ENCODE measurements around the gene KIDINS220. TPM values are rescaled to one million over a fixed set of nuclear protein-coding genes. Genes with fewer than 3 reads are reported as not detected.
A peak's percentile ranks its signal among the peaks of the same experiment; 100 is the strongest.

The KIDINS220 gene
- total and polyA plus RNA-seq, 9 of the 15 experiments (the other 6 are each of a cell fraction or from before 2014, with no cell fraction given), result 15.2 to 48.0 (median 34.4) TPM

GRCh38 chr2:8853426-8853825 is 16.0 kb upstream of the KIDINS220 start:
- ATAC-seq, result no peak
- no peaks in the 10 kb centered on the region for H3K79me2 ChIP-seq (ENCODE audit: control insufficient read depth, insufficient read depth, low read length)
- intact Hi-C loops (cut with micrococcal nuclease) (no loop called here), in situ Hi-C loops (cut with MboI) (no loop called here)
- H3K4me1 ChIP-seq (replicated peaks in 1 of 2; ENCODE audit: control insufficient read depth in 2 of 2, insufficient read depth in 2 of 2, low read length in 2 of 2), result peaks cover 0 to 32% of the 10 kb centered on the region in 2 experiments; a peak in 3 of 5 replicates
- peak; percentile 48 for FAIRE-seq
- no peaks in the 10 kb centered on the region for H4K20me1 ChIP-seq (replicated peaks; ENCODE audit: control insufficient read depth, insufficient read depth, low read length)
- no peak overlapping the region for H2AFZ ChIP-seq (ENCODE audit: low read depth, low read length)
- WGBS (ENCODE audit: insufficient coverage, low coverage, missing lambda C conversion rate), result 15% methylated on average over 4 of the region's 4 CpGs
- H3K27ac ChIP-seq (ENCODE audit: extremely low read depth, low read depth, low read length), result peak overlapping the region; percentile 55; the same call in 1 of the 3 replicates
- ChIA-PET CTCF (ENCODE audit: low intra/inter-chr PET ratio) (no interaction called here), POLR2A (interaction anchor here (1.0 kb wide), 1 partner anchor 38 kb away, joined by 4 read pairs; no protein-coding TSS in a partner anchor)
- DNase-seq (ENCODE audit: extremely low read depth in 1 of 4, low spot score in 3 of 4), result peak in 1 of 4 experiments; percentile 21
- peaks cover 14% of the 10 kb centered on the region for H3K36me3 ChIP-seq (ENCODE audit: control insufficient read depth, insufficient read depth, low read length)
- peak overlapping the region; percentile 22 for H3K4me2 ChIP-seq (ENCODE audit: insufficient read depth, low read length)
- no peaks in the 10 kb centered on the region for H3K27me3 ChIP-seq (ENCODE audit: control insufficient read depth in 2 of 2, insufficient read depth in 2 of 2, low read length in 2 of 2)
- no peaks in the 10 kb centered on the region for H3K9me3 ChIP-seq (replicated peaks; ENCODE audit: control insufficient read depth, insufficient read depth, low read depth, low read length)
- H3K4me3 ChIP-seq, result no peak overlapping the region
- H3K9me1 ChIP-seq (ENCODE audit: control insufficient read depth, insufficient read depth, low read length), result no peaks in the 10 kb centered on the region
- BruUV-seq (replicated peaks), result no TSS peak
- no peak overlapping the region for H3K9ac ChIP-seq (ENCODE audit: insufficient read depth in 1 of 2, low read depth in 2 of 2, low read length in 2 of 2)
- TF ChIP-seq NFE2 (IDR thresholded peaks at IDR 0.05; ENCODE audit: low read depth) (peak; percentile 84), ZNF280A (IDR thresholded peaks at IDR 0.05; ENCODE audit: low read depth, partially characterized antibody) (no peak), NRF1 (conservative IDR thresholded peaks at IDR 0.05 in 1 of 2, IDR thresholded peaks at IDR 0.05 in 1 of 2) (no peak), POLR2A (conservative IDR thresholded peaks at IDR 0.05) (no peak), SIN3A (IDR thresholded peaks at IDR 0.05; ENCODE audit: borderline replicate concordance in 2 of 2, control insufficient read depth in 1 of 2, low read depth in 2 of 2, low read length in 2 of 2) (no peak), ZNF232 (CRISPR knock-in tag; IDR thresholded peaks at IDR 0.05) (no peak), ARID1B (IDR thresholded peaks at IDR 0.05) (no peak), KLF10 (CRISPR knock-in tag; IDR thresholded peaks at IDR 0.05) (no peak), MIER1 (IDR thresholded peaks at IDR 0.05; ENCODE audit: low read depth) (no peak), ERF (CRISPR knock-in tag; IDR thresholded peaks at IDR 0.05) (no peak), BACH1 (tag; IDR thresholded peaks at IDR 0.05) (no peak), ZNF445 (CRISPR knock-in tag; IDR thresholded peaks at IDR 0.05; ENCODE audit: low read depth) (no peak), ATF1 (CRISPR knock-in tag; IDR thresholded peaks at IDR 0.05) (no peak), ATF1 (tag; IDR thresholded peaks at IDR 0.05) (no peak), DIDO1 (tag; IDR thresholded peaks at IDR 0.05; ENCODE audit: low read depth) (no peak), ILK (tag; IDR thresholded peaks at IDR 0.05; ENCODE audit: borderline replicate concordance, low read depth) (no peak), MAFF (IDR thresholded peaks at IDR 0.05; ENCODE audit: low read length) (peak; percentile 52; the same call in 1 of the 2 replicates), MAFG (tag; conservative IDR thresholded peaks at IDR 0.05) (peak; percentile 84), ZBTB8A (IDR thresholded peaks at IDR 0.05; ENCODE audit: partially characterized antibody) (no peak), MCM2 (IDR thresholded peaks at IDR 0.05; ENCODE audit: low read depth) (no peak), SMARCA4 (IDR thresholded peaks at IDR 0.05) (0 out of 2 replicates have a peak, but pooled peaks have one; percentile 24), FOXA1 (IDR thresholded peaks at IDR 0.05; ENCODE audit: borderline replicate concordance) (no peak)
- TF ChIP-seq, protein P1, sequence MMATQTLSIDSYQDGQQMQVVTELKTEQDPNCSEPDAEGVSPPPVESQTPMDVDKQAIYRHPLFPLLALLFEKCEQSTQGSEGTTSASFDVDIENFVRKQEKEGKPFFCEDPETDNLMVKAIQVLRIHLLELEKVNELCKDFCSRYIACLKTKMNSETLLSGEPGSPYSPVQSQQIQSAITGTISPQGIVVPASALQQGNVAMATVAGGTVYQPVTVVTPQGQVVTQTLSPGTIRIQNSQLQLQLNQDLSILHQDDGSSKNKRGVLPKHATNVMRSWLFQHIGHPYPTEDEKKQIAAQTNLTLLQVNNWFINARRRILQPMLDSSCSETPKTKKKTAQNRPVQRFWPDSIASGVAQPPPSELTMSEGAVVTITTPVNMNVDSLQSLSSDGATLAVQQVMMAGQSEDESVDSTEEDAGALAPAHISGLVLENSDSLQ (IDR thresholded peaks at IDR 0.05), result peak; percentile 43; the same call in 1 of the 2 replicates

Data from K562 (cell line).